ENCODE data around the gene ATL3.
"Not testable (repeated sequence)": the region's sequence is repeated elsewhere in the genome, so short reads cannot be mapped to it uniquely, and the experiment has no call there.

ATL3 gene, protein sequence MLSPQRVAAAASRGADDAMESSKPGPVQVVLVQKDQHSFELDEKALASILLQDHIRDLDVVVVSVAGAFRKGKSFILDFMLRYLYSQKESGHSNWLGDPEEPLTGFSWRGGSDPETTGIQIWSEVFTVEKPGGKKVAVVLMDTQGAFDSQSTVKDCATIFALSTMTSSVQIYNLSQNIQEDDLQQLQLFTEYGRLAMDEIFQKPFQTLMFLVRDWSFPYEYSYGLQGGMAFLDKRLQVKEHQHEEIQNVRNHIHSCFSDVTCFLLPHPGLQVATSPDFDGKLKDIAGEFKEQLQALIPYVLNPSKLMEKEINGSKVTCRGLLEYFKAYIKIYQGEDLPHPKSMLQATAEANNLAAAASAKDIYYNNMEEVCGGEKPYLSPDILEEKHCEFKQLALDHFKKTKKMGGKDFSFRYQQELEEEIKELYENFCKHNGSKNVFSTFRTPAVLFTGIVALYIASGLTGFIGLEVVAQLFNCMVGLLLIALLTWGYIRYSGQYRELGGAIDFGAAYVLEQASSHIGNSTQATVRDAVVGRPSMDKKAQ

DNA sequence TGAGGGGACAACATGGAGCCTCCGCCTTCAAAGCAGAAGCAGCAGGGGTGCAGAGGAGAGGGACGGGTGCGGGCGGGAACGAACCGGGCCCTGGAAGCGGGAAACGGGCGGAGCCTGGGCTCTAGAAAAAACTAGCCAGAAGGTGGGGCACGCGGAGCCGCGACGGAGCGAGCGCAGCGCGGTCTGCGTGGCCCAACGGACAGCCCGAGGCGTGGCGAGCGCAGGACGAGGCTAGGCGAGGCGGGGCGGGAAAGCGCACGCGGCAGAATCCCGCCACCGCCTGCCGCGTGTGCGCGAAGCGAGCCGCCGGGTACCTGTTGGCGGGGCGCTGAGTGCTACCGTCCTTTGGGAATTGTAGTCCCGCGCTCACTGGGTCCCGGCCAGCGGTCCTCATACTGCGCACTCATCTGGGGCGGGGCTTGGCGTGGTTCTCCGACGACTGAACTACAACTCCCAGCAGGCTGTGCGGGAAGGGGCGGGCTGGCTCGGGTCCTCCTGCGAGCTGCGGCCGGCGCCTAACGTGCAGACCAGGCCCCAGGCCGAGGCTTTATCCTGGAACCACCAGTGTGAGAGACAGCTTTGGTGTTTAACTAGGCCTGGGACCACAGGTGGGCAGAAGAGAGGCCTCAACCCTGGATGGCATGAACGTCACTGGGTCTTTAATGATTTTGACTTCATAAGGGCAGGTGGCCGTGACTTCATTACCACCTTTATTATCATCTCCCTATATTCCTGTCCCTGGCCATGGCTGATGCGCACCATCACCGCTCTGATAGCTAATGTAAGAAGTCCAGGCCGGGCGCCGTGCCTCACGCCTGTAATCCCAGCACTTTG, at the start of gene ATL3:
ATL3 (minus strand) TSS at position 55 of the 834 bp plus-strand sequence; CDS start at position 14, 41 bp downstream.
- DNase-seq, result peak; percentile 83

DNA sequence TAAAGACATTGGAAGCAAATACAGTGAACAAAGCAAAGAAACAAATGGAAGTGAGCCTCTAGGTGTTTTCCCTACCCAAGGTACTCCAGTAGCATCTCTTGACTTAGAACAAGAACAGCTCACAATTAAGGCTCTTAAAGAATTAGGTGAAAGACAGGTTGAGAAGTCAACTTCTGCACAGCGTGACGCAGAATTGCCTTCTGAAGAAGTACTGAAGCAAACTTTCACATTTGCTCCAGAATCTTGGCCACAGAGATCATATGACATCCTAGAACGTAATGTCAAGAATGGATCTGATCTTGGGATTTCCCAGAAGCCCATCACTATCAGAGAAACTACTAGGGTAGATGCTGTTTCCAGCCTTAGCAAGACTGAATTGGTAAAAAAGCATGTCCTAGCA, 49.4 kb upstream of the ATL3 start:
- DNase-seq, result no peak

DNA sequence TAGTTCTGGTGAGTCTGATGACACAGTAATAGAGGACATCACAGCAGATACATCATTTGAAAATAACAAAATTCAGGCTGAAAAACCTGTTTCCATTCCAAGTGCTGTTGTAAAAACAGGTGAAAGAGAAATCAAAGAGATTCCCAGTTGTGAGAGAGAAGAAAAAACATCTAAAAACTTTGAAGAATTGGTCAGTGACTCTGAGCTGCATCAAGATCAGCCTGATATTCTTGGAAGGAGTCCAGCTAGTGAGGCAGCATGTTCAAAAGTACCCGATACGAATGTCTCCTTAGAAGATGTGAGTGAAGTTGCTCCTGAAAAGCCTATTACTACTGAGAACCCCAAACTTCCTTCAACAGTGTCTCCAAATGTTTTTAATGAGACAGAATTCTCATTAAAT, 48.8 kb upstream of the ATL3 start:
- DNase-seq, result no peak

DNA sequence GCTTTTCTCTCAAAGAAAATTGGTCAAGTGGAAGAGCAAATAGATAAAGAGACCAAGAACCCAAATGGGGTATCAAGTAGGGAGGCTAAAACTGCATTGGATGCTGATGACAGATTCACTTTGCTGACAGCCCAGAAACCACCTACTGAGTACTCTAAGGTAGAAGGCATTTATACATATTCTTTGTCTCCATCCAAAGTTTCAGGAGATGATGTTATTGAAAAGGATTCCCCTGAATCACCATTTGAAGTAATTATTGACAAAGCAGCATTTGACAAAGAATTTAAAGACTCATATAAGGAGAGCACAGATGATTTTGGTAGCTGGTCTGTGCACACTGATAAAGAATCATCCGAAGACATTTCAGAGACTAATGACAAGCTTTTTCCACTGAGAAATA, 47.8 kb upstream of the ATL3 start:
- no peak for DNase-seq

DNA sequence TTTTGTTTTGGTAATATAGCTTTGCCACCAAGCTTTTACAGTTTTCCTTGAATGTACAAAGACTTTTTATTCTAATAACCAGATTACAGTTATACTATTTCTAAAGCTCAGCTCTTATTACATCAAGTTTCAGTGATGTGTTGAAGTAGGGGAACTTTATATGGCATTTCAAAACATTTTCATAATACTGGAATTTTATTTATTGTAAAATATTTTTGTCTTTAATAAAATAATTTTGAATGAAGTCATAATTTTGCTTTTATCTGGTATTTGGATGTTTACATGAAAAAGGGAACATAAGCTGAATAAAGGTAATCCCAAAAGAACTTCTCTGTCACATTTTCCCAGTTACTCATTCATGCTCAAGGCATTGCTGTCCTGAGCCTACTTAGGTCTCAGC, 44.9 kb upstream of the ATL3 start:
- DNase-seq, result no peak

DNA sequence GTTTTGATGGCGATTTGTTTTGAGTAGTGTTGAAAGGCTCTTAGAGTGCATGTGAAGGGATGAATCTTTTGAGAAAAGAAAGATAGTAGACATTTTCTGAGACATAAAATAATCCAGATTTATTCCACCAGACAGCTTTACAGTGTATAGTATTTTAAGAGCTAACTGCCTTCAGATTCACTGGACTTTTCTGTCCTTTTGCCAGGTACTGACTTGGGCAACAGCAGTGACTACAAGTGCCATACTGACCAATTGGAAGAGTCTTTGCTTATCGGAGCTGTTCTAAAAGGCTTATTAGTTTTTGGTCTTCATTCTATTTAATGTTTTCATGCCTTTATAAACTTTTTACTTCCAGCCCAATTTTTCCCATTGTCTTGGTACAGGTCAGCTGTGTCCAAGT, 42.6 kb upstream of the ATL3 start:
- no peak for DNase-seq

DNA sequence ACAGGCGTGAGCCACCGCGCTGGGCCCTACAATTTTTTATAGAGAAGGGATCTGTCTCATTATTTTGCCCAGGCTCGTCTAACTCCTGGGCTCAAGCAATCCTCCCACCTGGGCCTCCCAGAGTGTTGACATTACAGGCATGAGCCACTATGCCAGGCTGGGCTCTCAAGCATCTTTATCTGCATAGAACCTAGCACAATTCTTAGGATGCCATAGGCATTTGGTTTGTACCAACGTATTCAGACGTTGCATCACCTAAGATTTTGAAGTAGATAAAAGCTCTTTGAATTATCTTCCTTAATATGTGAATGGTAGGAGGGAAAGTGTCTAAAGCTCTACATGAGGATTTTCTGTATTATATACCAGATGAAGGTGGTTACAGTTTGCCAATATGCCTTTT, 40.7 kb upstream of the ATL3 start:
- no peak for DNase-seq

DNA sequence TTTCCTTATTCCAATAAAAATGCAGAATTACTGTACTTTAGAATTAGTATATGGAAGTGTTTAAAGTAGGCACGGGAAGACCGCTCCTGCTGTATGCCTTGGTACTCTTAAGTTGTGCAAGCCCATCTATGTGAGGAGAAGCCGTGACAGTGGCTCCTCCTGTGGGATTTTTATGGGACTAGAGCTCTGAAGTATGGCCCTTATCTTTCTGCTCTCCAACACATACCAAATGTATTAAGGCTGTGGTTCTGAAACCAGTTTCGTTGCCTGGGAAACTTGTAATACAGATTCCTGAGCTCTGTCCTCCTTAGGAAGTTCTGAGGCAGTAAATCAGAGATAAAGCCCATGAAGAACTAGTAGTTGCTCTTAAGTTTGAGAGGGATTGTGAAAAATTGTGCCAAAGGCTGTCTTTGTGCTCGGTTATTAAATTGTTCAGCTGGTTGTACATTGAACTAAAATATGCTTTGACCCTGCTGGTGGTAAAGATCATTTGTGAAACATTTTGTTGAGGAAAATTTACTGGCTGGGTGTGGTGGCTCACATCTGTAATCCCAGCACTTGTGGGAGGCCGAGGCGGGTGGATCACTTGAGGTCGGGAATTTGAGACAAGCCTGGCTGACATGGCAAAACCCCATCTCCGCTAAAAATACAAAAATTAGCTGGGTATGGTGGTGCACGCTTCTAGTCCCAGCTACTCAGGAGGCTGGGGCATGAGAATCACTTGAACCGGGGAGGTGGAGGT, 39.5 kb upstream of the ATL3 start:
- DNase-seq, result no peak

DNA sequence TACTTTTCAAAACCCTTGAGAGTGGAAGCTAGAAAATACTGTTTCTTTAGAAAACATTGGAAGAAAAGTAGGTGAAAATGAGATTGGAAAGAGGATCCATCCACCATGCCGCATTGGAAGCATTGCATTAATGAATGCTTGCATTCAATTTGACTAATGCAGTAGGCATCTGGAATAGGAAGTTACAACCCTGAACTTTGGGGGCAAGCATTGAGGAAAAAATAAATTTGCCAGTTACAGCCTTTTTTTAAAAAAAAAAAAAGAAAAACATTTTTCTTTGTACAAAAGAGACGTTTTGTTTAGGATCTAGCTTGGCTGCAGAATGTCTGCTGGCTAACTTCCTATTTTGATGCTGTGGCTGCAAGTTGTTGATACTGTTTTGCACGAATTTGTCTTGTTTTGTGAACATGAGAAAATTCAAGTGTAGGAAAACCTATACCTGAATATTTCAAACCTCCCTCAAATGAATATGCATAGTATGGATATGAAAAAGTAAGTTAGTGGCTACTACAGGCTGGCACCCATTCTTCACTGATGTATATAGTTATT, 38.2 kb upstream of the ATL3 start:
- DNase-seq, result no peak

DNA sequence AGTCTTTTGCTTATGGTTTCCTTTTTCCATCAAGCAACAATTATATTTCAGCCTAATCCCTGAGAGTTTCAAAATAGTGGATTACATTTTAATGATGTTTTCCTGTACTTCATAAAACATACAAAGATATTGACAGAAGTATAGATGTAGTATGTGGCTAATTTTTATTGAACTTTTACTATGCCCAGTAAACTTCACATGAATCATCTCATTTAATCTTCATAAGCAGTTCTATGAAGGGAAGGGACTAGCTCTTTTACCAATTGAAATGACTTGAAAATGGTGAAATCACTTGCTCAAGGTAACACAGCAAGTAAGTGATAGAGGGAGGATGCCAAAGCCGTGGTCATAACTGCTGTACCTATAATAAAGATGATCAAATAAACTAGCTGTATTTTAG, 37.6 kb upstream of the ATL3 start:
- DNase-seq, result no peak

DNA sequence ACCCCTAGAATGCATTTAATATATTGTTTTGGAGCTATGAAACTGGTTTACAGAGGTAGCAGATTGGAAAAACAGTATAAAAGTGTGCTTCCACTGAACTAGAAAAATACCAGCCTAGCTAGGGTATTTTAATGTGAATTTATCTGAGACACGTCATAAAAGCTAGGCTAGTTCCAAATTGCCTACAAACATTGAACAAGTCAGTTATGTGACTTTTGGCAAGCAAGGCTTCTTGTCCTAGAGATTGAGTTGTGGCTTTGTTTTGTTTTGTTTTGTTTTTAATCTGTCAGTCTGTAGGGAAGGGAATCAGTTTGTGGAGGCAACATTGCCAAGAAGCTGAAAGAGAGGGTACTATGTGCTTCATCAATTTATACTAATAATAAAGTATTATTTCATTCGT, 34.4 kb upstream of the ATL3 start:
- no peak for DNase-seq

DNA sequence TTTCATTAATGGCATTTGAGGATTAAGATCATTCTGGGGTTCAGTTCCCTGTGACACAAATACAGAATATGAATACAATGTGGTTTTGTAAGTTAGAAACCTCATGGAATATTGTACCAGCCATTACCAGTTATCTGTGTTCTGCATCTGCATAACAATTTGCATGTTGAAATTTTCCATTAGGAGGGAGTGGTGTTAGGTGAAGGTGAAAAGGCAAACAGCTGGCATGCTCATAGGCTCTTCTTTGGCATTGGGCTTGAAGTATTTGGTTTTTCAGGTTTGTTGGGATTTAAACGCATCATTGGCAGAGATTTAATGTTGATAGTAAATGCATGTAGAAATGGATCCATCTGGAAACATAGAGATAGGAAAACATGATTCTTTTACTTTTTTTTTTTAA, 28.7 kb upstream of the ATL3 start:
- no peak for DNase-seq

DNA sequence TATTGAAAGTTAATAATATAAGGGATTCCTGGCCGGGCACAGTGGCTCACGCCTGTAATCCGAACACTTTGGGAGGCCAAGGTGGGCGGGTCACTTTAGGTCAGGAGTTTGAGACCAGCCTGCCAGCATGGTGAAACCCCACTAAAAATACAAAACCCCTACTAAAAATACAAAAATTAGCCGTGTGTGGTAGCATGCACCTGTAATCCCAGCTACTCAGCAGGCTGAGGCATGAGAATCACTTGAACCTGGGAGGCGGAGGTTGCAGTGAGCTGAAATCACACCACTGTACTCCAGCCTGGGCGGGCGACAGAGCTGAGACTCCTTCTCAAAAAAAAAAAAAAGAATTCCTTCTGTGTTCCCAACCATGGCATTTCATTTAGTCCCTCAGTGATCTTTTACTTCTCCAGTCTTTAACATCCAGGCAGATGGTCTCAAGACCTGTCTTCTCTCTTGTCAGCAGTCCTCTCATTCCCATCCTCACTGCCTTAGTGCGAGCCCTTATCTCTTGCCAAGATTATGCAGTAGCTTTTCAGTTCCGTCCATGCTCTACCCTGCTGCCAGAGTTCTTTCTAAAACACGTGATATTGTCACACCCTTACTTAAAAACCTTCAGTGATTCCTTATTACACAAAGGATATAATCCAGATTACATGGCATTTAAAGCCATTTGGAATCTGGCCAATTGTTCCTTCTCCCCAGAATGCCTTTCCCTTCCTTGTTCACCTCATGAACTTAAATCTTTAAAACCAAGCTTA, 28.0 kb upstream of the ATL3 start:
- DNase-seq, result no peak

DNA sequence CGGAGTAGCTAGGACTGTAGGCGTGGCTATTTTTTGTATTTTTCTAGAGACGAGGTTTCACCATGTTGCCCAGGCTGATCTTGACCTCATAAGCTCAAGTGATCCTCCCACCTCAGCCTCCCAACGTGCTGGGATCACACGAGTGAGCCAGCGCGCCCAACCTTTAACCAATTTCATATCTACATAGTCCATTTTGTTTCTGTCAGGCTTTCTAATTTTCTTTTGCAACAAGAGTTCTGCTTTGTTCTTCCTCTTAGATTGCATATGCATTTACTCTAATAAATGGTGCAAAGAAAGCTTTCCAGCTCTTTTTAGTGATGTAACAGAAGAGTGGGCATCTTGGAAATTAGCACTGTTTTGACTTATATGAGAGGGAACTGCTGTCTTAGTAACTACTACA, 23.4 kb upstream of the ATL3 start:
- no peak for DNase-seq

DNA sequence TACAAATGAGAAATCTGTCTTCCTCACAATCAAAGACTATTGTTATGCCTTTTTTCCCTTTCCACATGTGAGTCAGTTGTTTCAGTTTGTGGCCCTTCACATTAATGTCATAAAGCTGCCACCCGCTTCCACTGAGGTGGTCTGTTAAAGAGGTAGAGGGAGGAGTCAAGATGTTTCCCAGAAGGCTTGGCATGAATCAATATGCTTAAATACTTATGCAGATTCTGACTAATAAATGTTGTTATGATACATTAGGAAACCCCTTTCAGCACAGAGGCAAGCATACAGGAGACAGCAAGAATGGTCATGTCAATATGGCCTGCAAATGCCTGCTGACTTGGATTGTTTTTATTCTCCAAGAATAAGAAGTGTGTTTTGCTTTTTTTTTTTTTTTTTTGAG, 16.7 kb upstream of the ATL3 start:
- no peak for DNase-seq

DNA sequence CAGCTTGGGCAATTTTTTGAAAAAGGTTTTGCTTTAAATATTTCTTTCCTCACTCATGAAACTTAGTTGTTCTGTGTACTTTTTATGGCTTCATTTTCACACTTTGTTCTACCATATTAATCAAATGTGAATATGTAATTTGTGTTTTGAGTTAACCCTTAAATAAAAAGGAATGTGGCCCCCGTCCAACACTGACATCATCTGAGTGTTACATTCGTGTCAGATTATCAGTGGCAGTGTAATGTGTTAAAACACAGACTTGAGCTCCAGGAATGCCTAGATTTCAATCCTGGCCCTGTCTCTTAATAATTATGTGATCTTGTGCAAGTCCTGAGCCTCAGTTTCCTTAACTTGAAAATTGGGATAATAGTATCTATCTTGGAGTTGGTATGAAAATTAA, 15.8 kb upstream of the ATL3 start:
- no peak for DNase-seq

DNA sequence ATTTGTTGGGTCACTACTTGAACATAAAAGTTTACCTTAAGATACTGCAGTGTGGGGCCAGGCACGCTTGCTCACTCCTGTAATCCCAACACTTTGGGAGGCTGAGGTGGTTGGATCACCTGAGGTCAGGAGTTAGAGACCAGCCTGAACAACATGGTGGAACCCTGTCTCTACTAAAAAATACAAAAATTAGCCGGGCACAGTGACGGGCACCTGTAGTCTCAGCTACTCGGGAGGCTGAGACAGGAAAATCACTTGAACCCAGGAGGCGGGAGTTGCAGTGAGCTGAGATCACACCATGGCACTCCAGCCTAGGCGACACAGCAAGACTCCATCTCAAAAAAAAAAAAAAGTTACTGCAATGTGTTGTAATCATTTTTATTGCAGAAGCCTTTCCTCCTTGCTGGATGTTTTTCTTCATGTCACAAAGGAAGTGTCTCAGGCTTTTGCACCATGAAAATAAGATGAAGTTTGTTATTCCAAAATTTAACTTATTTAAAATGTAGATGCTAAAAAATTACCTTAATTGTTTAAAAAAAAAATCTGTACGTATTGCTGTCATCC, 14.1 kb upstream of the ATL3 start:
- DNase-seq, result not testable (repeated sequence)

DNA sequence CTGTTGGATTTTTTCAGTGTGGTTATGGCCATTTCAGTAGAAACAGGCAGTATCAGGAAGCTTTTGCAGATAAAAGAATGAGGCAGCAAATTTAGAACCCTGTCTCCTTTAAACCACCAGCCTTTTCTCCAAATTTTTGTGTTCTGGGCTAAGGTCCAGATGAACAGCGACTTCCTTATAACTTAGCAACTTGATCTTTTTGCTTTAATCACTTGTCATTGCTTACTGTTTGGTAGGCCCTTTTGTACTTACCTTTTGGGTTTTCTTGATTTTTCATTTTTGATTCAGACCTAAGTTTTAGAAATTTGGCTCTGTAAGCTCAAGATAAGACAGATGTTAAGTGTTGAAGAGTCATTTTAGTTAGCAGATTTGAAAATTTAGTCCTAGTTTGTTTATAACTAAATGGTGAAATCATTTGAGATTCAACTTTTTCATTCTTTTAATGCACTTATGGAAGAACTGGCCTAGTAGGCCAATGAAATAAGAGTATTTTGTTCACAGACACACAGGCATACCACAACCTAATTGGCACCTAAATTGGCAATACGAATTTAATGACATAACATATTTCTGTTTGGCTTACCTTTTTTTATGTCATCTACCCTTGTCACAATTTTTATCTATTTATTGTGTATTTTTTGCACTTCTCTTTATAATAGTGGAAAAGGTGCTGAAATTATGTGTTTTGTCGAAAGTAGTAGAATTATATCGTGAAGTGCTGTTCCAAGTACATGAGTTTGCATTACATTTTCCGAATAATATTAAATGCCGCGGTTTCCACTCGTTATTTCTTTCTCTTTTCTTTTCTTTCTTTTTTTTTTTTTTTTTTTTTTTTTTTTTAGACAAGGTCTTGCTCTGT, 12.2 kb upstream of the ATL3 start:
- DNase-seq, result no peak

DNA sequence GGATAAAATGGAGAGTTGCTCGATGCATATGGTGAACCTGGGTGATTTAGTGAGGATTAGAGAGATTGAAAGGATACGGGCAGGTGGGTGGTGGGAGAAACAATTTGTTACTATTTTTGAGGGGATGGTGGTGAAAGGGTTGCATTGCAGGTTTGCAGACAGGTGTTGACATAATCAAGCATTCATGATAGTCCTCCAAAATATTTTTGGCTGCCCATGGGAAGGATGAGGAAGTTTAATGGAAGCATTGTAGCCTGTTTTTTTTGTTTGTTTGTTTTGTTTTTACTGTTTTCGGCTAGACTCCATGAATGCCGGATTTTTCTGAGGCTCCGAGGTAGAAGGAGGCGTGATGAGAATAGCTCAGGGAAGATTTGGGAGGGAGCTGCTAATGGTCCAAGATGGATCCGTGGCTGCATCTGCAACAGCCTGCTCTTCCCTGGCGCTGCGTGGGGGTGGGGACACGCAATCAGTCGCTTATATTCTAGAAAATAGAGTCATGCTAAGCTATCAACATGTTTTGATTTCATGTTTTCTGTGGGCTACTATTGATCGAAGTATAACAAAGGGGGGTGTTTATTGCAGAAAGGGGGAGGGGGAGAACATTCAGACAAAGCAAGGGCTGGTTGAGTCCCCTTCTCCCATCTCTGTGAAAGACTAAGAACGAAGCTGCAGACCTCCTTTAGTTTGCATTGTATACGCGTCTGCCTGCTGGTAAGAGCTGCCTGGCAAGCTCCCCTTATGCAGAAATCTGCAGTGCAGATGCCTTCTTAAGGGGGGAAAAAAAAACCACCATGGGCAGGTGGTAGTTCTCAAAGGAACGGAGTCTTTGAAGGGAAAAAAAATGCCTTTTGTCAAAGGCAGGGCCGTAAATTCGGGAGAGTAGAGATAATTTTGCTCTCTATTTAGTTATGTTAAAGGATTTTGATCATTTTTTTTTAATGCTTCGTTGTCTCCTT, 11.2 kb upstream of the ATL3 start:
- DNase-seq, result peak; percentile 52

All from NCI-H1694 treated with DMSO at 0.1 percent for 48 hours (cell line).